ENCODE results near the gene LRMDA. TPM values are rescaled to one million over a fixed set of nuclear protein-coding genes. Genes with fewer than 3 reads are reported as not detected.

LRMDA gene
- total RNA-seq, 4 donors from 2014 or later, result 12.0 to 15.9 (median 13.9) TPM

DNA sequence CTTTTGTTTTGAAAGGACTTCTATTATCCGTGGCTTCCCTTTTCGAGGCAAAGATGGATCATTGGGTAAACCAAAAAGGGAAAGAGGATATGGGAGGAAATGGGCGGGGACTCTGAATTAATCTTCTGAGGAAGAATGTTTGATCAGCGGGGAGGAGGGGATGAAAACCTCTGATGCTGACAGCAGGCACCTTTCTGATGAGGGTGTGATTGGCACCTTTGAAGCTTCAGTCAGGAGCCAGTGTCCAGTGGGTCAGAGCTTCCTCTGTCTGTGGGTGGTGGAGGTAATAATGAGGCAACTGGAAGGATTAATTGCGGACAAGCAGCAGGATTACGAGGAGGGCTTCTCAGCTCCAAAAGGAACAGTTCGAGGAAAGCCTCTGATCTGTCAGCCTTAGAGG, 877.6 kb downstream of the LRMDA start:
- peak; percentile 54 for ATAC-seq (ENCODE audit: low FRiP score)
- TF ChIP-seq, protein P1, sequence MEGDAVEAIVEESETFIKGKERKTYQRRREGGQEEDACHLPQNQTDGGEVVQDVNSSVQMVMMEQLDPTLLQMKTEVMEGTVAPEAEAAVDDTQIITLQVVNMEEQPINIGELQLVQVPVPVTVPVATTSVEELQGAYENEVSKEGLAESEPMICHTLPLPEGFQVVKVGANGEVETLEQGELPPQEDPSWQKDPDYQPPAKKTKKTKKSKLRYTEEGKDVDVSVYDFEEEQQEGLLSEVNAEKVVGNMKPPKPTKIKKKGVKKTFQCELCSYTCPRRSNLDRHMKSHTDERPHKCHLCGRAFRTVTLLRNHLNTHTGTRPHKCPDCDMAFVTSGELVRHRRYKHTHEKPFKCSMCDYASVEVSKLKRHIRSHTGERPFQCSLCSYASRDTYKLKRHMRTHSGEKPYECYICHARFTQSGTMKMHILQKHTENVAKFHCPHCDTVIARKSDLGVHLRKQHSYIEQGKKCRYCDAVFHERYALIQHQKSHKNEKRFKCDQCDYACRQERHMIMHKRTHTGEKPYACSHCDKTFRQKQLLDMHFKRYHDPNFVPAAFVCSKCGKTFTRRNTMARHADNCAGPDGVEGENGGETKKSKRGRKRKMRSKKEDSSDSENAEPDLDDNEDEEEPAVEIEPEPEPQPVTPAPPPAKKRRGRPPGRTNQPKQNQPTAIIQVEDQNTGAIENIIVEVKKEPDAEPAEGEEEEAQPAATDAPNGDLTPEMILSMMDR (IDR thresholded peaks at IDR 0.05), result no peak
- DNase-seq (ENCODE audit: low spot score), result no peak

DNA sequence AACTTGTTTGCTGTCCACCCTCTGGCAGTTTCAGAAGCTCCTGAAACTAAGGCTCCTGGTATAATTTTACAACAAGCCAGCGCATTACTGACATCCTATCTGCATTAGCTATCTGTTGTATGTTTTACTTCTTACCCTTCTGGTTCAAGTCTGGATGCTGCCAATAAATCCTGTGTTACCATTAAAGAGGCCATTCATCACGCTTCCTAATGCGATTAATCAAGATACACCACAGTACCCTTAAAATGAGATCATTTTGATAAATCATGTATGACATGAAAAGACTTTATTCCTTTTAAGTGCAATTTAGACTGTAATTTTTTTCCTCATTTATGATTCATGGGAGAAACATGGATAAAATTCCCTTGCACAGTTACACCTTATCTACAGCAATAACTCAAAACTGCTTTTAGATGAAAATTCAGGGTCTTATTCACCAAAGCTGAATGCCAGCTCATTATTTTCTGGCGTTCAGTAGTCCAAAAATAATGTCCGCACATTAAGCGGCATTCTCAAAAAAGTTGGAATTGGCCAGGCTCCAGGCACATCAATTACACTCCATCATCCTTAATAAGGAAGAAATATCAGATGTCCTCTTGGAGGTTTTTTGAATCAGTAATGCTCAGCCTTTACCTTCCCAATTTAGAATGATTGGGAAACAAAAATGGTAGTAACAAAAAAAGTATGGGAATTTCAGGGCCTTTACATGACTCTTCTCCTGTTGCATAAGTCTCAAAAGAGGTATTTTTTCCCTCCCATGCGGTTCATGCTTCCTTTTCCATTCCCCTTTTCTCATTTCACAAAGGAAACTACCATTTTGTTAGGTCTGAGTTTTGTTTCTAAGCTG, 878.5 kb downstream of the LRMDA start:
- TF ChIP-seq, protein P1 (IDR thresholded peaks at IDR 0.05), result no peak
- DNase-seq (ENCODE audit: low spot score) (no peak), ATAC-seq (ENCODE audit: low FRiP score) (peak; percentile 84)

DNA sequence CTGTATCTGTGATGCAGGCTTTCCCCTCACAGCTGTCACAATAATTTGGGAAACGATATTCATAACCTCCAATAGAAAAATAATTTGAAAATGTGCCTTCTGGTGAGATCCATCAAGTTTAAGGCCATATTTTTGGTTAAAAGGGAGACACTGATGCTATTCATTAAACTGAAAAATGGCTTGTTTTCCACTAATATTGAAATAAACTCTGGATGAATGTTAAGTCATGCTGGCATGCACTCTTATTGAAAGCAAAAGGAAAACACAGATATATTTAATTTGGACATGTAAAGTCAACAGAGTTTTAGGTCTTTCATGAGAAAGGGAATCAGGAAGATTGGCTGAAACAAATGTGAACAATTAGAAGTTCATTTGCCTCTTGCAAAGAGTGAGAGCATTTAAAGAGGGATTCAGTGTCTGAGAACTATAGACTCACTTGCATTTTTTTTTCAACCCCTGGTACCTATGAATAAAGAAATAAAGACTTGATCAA, 879.2 kb downstream of the LRMDA start:
- no peak for ATAC-seq (ENCODE audit: low FRiP score)
- DNase-seq (ENCODE audit: low spot score), result no peak
- TF ChIP-seq, protein P1 (IDR thresholded peaks at IDR 0.05), result no peak

DNA sequence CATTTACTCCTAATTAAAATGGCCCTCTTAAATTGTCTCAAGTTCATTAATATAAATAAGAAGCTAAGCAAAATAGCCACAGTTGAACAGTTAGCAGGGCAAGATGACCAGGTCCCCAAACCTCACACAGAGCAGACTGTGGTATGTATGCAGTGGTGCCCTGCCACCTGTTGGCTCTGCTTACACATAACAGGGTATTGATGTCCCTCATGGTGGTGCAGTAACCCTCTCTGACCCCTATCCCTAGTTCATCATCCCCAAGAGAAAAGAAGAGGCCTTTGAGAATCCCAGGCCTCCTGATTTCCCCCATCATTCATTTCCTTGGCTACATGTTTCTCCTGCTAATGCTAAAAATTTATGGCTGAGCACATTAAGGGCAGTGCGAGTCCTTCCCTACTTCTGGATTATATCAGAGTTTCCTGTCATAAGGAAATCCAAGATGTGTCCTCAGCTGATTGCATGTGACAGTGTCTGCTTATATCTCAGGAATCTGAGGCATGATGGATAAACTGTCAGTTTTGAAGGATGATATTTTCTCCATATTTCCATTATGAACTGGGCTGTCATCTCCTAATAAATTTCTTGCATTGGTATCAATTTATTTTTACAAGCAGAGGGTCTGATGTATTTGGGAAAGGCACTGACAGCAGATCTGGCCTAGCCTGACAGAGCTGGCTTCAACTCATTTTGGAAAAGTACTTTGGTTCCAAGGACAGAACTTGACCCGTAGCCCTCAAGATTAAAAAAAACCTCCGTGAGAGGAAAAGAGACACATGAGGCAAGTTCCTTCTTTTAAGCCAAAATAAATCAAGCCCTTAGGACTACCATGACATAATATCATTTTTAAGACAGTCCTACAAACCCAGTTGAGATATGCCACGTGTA, 880.6 kb downstream of the LRMDA start:
- no peak for ATAC-seq (ENCODE audit: low FRiP score)
- TF ChIP-seq, protein P1 (IDR thresholded peaks at IDR 0.05), result no peak
- no peak for DNase-seq (ENCODE audit: low spot score)

DNA sequence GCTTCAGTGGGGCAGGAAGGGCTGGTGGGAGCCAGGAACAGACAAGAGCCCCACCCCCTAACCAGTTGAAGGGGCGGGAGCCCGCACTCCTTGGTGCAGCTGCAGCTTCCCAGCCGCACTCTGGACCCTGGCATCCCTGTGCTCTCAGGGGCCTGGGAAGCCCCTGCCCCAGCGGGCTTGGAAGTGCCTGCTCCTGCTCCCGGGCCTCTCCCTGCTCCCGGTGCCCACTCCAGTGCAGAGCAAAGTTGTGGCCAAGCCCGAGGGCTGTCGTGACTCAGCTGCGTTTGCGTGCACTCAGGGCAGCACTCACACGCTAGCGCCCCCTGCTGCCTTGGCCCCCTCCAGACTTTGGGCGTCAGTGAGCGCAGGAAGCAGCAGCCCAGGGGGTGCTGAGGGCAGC, 883.8 kb downstream of the LRMDA start:
- DNase-seq (ENCODE audit: low spot score), result no peak
- TF ChIP-seq, protein P1 (IDR thresholded peaks at IDR 0.05), result no peak
- no peak for ATAC-seq (ENCODE audit: low FRiP score)

DNA sequence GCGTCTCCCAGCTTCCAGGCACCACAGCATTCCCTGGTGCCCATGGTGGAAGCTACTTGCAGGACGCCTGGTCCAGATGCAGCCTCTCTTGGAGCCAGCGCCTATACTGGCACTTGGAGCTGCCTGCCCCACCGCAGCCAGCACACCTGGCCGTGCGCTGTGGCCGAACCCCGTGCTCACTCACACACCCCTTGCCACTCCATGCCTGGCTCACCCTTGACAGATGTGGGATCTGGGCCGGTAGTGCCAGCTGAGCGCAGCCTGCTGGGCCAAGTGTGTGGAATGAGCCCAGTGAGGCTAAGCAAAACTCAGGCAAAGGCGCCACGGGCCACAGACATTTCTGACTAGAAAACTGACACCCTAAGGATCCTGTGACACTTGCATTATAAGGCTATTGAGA, 884.8 kb downstream of the LRMDA start:
- no peak for DNase-seq (ENCODE audit: low spot score)
- ATAC-seq (ENCODE audit: low FRiP score), result no peak
- TF ChIP-seq, protein P1 (IDR thresholded peaks at IDR 0.05), result no peak

All from omental fat pad (tissue), 4 donors.